RWPE1 (cell line): ENCODE measurements around the gene ITGB8.
A peak's percentile ranks its signal among the peaks of the same experiment; 100 is the strongest.

ENCODE experiments used
- CTCF ChIA-PET: fragments of 350-600 bp; sonication (Branson Sonifier 250); formaldehyde crosslinking; extraction: SDS; loops from one replicate; lab custom pipeline; 2021; lab: Yijun Ruan, JAX
- POLR2A ChIA-PET: fragments of 400-600 bp; formaldehyde crosslinking; extraction: SDS; loops from one replicate; lab custom pipeline; 2020; ENCODE audit warnings: antibody characterized with exemption; ENCODE audit not compliant: low non-redundant PET; lab: Yijun Ruan, JAX
- DNase-seq: peaks from one replicate; pipeline ENCODE4 v3.0.0; 2012; ENCODE audit warnings: low spot score
- H3K27ac ChIP-seq: fragments of 450-650 bp; 2 replicates; pipeline ENCODE4 v1.5.1; 2017
- CTCF ChIP-seq: fragments of 450-650 bp; conservative IDR thresholded peaks from 2 replicates; pipeline ENCODE4 v1.5.1; 2017; ENCODE audit warnings: low read depth, mild to moderate bottlenecking

Gene ITGB8

GRCh38 chr7:20393021-20393610, 62.4 kb downstream of the ITGB8 start:
- ChIA-PET CTCF (interaction anchor here (0.6 to 1.3 kb wide), 2 partner anchors 10 to 65 kb away, joined by 5 read pairs; no protein-coding TSS in a partner anchor), POLR2A (no interaction called here)
- no peak for DNase-seq
- no peak for TF ChIP-seq CTCF
- peak overlapping the region; percentile 29 for H3K27ac ChIP-seq

GRCh38 chr7:20393616-20394015, 62.9 kb downstream of the ITGB8 start:
- no peak for TF ChIP-seq CTCF
- DNase-seq = no peak
- peak overlapping the region; percentile 29 for H3K27ac ChIP-seq
- POLR2A ChIA-PET = no interaction called here
- CTCF ChIA-PET = no interaction called here

GRCh38 chr7:20394284-20394683, 63.6 kb downstream of the ITGB8 start:
- no peak for TF ChIP-seq CTCF
- ChIA-PET POLR2A (no interaction called here), CTCF (no interaction called here)
- no peak for DNase-seq
- no peak overlapping the region for H3K27ac ChIP-seq

- DNase-seq = peak; percentile 41
- no peak overlapping the region for H3K27ac ChIP-seq
- ChIA-PET POLR2A (no interaction called here), CTCF (no interaction called here)
- no peak for TF ChIP-seq CTCF
These were observed 64.4 kb downstream of the ITGB8 start for GRCh38 chr7:20395104-20395503.

GRCh38 chr7:20395511-20395910, 64.8 kb downstream of the ITGB8 start:
- ChIA-PET CTCF (no interaction called here), POLR2A (no interaction called here)
- DNase-seq = no peak
- no peak for TF ChIP-seq CTCF
- H3K27ac ChIP-seq = no peak overlapping the region

GRCh38 chr7:20399521-20399920, 68.8 kb downstream of the ITGB8 start:
- H3K27ac ChIP-seq = no peak overlapping the region
- no peak for TF ChIP-seq CTCF
- ChIA-PET POLR2A (no interaction called here), CTCF (interaction anchor here (0.7 kb wide), 1 partner anchor 17 kb away, joined by 3 read pairs; no protein-coding TSS in a partner anchor)
- peak; percentile 31 for DNase-seq
